ENCODE measurements around the gene TIMM10B.

Gene TIMM10B

DNA sequence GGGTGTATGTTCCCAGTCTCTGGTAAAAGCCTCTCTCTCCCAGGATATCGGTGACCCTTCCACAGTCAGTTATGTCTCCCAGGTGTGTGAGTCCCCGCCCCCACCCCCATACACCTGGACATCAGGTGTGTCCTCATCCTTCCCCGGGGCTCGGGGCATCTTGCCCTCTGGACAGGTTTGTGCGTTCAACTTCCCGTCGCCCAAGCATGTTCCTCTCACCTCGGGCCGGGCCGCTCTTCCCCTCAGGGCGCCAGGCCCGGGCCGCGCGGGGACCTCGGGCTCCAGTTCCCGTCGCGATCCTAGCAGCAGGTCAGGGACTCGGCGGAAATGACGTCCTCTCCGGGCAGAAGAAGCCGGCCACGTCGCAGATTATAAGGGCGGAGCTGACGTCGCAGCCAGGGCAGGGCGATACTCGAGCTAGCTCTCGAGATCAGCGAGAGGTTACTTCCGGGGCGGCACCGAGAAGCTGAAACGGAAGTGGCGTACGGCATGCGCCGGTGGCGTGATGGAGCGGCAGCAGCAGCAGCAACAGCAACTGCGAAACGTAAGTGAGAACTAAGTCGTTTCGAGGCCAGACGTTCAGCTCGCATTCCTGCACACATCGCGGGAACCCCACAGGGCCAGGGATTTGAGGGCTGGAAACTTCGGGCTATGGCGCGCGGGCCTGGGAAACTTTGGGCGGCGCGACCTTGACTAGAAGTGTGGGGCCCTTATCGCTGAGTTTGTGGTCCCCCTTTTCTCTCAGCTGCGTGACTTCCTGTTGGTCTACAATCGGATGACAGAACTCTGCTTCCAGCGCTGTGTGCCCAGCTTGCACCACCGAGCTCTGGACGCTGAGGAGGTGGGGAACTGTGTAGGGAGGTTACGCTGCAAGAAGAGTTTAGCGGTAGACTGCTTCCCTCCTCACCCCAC lies at the start of gene TIMM10B, which contains the start of gene ARFIP2:
TSS of gene TIMM10B (plus strand) at position 490 of the 912 bp plus-strand sequence. CDS start at position 506, 16 bp downstream.
TSS of gene ARFIP2 (minus strand) at position 320 of the 912 bp plus-strand sequence. CDS start 910 bp downstream, outside the sequence.
- DNase-seq, result peak; percentile 96

GRCh38 chr11:6431861-6432260 lies 49.4 kb upstream of the TIMM10B start:
- DNase-seq, result no peak

GRCh38 chr11:6433998-6434660 lies 47.2 kb upstream of the TIMM10B start:
- DNase-seq, result no peak

DNA sequence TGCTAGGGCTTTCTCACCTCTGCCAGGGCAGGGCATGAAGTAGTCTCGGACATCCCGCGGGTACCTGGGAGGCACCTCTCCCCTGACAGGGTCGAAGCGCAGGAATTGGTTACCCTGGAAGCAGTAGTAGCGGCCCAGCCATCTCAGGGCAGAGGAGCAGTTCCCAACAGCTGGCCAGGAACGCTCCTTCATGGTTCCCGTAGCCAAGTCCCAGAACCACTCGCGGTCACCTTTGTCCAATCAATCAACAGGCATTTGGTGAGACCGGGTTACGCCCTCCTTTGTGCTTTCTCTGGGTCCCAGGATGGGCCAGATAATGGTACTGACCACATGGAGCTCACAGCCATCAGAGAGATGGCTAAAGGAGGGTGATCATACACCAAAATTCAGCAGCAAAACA lies 43.9 kb upstream of the TIMM10B start:
- no peak for DNase-seq

DNA sequence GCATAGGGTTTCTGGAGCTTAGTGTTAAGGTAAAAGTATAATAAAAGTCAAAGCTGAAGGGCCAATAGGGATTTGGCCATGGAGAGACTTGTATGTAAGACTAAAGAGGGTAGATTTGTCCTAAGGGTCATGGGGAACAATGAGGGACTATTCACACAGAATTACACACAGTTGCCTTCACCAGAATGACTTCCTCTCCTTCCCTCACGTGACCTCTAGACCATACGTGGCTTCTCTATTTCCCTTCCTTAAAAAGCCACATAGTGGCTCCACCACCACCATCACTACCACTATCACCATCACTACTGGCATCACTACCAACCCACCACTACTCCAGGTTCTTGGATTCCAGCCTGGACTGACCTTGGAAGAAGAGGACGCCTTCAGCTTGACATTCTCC lies 43.3 kb upstream of the TIMM10B start:
- no peak for DNase-seq

GRCh38 chr11:6438979-6439571 lies 42.2 kb upstream of the TIMM10B start:
- no peak for DNase-seq

DNA sequence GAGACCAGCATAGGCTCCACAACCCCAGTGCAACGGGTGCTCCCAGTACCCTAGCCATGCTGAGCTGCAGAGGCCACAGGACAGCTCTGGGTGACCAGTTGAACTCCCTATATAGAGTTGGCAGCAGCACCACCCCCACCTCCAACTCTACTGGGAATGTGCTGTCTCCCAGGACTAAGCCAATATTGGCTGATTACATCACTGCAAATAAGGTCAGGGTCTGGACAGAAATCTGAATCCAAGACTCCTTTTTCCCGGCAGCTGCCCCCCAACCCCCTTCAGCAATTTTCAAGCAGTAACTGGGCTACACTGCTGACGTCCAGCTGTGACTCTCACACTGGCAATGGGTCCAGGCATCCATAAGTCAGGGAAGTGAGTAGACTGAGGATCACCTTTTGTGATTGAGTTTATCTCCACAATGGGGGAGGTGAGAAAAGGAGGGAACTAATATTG lies 40.4 kb upstream of the TIMM10B start, which contains the start of gene HPX:
TSS of gene HPX (minus strand) at position 82 of the 453 bp plus-strand sequence. CDS start at position 58, 24 bp downstream.
- no peak for DNase-seq

GRCh38 chr11:6442441-6442840 lies 38.9 kb upstream of the TIMM10B start:
- no peak for DNase-seq

DNA sequence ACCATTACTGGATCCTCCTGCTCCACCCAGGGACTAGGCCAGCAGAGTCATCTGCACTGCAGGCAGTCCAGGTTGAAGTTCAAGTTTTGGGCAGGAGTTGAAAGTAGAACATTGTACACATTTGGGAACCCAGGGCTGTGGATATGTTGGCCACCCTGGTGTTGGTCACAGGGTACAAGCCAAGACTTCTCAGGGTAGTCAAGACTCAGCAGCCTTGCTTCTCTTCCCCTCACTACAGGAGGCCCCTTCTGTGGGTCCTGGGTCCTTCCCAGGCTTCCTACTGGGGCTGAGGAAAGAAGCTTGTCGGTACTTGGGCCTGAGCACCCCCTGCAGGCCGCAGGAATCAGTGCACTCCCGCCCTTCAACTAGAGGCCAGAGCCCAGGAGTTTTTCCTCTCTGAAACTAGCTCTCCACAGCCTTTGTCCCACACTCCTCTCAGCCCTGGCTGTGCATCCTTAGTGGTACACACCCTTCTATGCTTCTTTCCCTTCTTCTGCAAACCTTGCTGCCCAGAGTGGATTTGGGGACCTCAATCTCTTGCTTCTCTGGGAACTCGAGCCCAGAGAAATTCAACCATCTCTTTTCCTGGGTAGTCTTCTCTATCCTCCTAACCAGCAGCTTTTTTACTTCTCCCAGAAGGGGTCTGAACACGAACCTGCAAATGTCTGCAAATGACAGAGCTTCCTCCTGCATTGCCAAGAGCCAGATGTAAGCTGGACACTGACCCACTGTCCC lies 37.9 kb upstream of the TIMM10B start:
- DNase-seq, result peak; percentile 75

DNA sequence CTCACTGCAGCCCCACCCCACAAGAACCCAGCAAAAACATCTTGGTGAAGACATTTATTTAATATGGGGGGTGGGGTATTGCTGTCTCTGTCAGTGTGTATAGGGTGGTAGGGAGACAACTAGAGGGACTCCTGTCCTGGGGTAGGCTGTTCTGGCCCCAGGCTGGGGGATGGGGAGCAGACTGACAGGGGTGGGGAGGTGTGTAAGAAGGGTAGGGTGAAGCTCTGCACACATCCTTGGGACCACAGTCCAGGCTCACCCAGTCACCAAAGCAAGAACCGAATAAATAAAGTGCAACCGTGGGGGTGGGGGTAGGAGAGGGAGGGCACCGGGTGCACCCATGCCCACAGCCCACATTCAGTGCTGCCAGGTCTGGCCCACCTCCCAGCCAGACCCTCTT lies 32.7 kb upstream of the TIMM10B start:
- no peak for DNase-seq

DNA sequence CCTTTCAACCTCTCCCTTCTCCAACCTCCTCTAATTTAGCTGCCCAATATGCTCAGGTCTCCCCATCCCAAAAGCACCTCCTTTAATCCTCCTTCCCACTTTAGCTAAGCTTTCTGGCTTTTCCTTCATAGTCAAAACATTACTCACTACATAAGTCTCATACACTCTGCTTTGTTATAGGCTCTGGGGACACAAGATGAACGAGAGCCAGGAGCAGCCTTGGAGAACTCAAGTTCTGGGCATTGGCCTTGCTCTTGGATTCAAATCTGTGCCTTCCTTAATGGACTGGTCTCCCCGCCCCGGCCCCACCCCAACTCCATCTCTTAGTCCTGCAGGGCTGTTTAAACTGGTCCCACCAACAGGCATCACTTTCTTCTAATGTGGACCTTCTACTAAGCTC lies 29.1 kb upstream of the TIMM10B start:
- no peak for DNase-seq

DNA sequence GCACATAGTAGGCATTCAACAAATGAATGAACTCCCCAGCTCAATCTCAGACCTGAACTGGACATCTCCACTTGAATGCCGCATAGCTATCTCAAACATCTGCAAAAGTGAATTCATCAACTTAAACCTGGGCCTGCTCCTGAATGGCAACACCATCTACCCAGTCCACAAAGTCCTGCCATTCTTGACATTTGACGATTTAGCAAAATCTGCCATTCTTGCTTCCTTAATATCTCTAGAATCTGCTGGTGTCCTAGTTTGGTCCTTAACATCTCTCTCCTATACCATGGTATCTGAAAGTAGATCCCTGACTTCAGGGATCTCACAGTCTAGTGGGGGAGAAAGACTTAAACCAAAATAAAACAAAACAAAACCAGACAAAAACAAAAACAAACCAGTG lies 28.1 kb upstream of the TIMM10B start:
- no peak for DNase-seq

DNA sequence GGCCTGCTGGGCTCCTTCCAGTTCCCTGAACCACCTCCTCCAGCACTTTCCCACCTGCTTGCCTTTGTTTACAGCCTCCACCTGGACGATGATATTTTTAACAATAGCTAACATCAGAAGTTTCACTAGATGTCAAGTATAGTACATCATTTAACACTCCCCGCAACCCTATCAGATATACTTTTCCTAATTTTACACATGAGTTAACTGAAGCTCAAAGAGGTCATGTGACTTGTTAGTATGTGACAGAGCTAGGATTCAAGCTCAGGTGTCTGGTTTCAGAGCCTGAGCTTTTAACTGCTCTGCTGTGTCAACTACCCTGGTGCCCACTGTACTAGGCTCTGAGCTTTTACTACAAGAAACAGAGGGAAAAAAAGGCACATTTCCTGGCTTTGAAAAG lies 26.2 kb upstream of the TIMM10B start:
- DNase-seq, result no peak

GRCh38 chr11:6456361-6457073 lies 24.8 kb upstream of the TIMM10B start:
- DNase-seq, result no peak

DNA sequence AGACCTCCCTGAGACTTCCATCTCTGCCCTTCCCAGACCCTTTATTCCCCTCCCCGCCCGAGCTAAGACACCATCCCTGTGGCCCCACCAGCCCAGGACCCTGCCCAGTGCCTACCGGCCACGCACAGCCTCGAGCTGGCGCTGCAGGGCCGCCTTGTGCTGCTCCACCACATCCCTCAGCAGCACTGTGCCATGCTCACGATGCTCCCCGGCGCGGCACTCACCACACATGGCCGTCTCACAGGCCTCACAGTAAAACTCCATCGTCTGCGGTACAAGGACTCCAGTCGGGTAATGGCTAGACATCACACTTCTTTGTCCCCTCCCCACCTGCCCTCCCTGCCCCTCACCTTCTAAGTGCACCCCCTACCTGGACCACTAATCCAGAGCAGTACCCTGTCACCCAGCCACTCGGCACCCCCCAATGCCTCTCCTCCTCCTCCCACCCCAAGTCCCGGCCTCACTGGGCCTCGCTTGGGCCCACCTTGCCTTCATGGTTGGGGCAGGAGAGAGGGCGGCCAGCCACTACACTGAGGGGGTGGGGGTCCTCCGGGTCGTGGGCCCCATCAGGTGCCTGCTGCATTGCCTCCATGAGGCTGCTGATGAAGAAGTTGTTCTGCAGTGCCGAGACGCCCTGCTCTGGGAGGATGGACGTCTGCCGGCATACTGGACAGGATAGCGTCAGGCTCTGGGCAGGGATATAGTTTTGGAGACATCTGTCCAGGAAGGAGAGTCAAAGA lies 23.6 kb upstream of the TIMM10B start:
- DNase-seq, result no peak

DNA sequence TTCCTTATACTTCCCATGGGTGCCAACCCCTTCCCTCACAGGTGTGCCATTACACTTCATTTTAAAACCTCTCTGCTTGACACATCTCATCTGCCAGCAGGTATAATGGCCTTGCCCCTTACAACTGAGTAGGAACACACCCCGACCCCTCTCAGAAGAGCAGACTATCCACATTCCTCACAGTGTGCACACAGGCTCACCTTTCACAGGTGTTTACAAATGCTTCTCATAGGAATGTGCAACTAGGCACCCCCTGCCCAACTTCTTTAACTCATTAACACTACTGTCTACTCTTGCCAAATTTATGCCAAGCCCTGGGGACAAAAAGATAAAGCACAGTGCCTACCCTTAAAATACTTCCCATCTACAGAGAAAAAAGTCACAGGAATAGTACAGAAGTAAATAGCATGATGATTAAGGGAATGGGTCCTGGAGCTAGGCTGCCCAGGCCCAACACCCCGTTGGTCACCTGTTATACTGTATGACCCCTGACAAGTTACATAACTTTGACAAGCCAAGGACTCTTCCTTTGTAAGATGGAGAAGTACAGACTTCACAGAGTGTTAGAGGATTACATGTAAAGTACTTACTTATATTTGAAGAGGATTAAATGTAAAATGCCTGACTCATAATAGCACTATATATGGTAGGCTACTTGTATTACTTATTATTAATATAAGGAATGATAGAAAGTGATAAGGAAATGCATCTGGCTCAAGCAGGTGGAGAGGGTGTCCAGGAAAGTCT lies 22.8 kb upstream of the TIMM10B start:
- no peak for DNase-seq

GRCh38 chr11:6459099-6459450 lies 22.2 kb upstream of the TIMM10B start:
- no peak for DNase-seq

- DNase-seq, result no peak
Observed at GRCh38 chr11:6468712-6469495, 12.4 kb upstream of the TIMM10B start.

GRCh38 chr11:6469599-6469998 lies 11.7 kb upstream of the TIMM10B start:
- DNase-seq, result no peak

- no peak for DNase-seq
Observed at GRCh38 chr11:6472934-6473333, 8.4 kb upstream of the TIMM10B start.
